K562 (cell line): ENCODE data around the gene FBXW10.
"Not testable (repeated sequence)": the region's sequence is repeated elsewhere in the genome, so short reads cannot be mapped to it uniquely, and the experiment has no call there.

Source experiments
- DPF2 ChIP-seq: fragments of 450-650 bp; IDR thresholded peaks from 2 replicates; pipeline ENCODE4 v1.6.1; 2016
- EP300 ChIP-seq: IDR thresholded peaks from 2 replicates; pipeline ENCODE4 v1.6.1; 2012; ENCODE audit warnings: low read length, improper control_type of control experiment
- KLF13 ChIP-seq: fragments of 450-650 bp; IDR thresholded peaks from 2 replicates; pipeline ENCODE4 v1.6.1; 2016; ENCODE audit warnings: missing genetic modification characterization, low read depth, mild to moderate bottlenecking, missing compliant biosample characterization, moderate library complexity, borderline replicate concordance
- MAFF ChIP-seq: IDR thresholded peaks from 2 replicates; pipeline ENCODE4 v1.6.1; 2012; ENCODE audit warnings: low read length, improper control_type of control experiment
- NCOR1 ChIP-seq: fragments of 450-650 bp; IDR thresholded peaks from 2 replicates; pipeline ENCODE4 v1.6.1; 2016; ENCODE audit warnings: mild to moderate bottlenecking, moderate library complexity
- ZNF232 ChIP-seq: sonication (generic); formaldehyde crosslinking; IDR thresholded peaks from 2 replicates; pipeline ENCODE4 v1.8.0; 2022; ENCODE audit warnings: mild to moderate bottlenecking, missing genetic modification reagents
- ZNF239 ChIP-seq: fragments of 250-450 bp; sonication (Bioruptor Pico); IDR thresholded peaks from 2 replicates; pipeline ENCODE4 v1.4.0; 2020; ENCODE audit warnings: mild to moderate bottlenecking
- ZNF780A ChIP-seq: fragments of 250-450 bp; sonication (Bioruptor Pico); IDR thresholded peaks from 2 replicates; pipeline ENCODE4 v1.5.0; 2021; ENCODE audit warnings: mild to moderate bottlenecking
- ZZZ3 ChIP-seq: fragments of 450-650 bp; IDR thresholded peaks from 2 replicates; pipeline ENCODE4 v1.6.1; 2016; ENCODE audit warnings: antibody characterized with exemption, mild to moderate bottlenecking, moderate library complexity
- TF ChIP-seq, protein P1 (sequence below), 3 experiments: IDR thresholded peaks in 2 of 3; conservative IDR thresholded peaks in 1 of 3; 2 replicates each; pipeline ENCODE4 v1.5.1; 2011 to 2012; ENCODE audit warnings: low read length in 3 of 3, mild to moderate bottlenecking in 3 of 3, control low read depth in 2 of 3, improper control_type of control experiment in 1 of 3, inconsistent platforms in 1 of 3, low read depth in 1 of 3, mixed read lengths in 1 of 3, moderate library complexity in 1 of 3; ENCODE audit not compliant: insufficient read depth in 2 of 3
- TF ChIP-seq, protein P2 (sequence below): fragments of 250-450 bp; sonication (Bioruptor Pico); IDR thresholded peaks from 2 replicates; pipeline ENCODE4 v1.6.1; 2021; ENCODE audit warnings: mild to moderate bottlenecking
- TF ChIP-seq, protein P3 (sequence below): fragments of 450-650 bp; formaldehyde crosslinking; IDR thresholded peaks from 2 replicates; pipeline ENCODE4 v1.4.0; 2022; ENCODE audit warnings: mild to moderate bottlenecking, moderate library complexity

DNA sequence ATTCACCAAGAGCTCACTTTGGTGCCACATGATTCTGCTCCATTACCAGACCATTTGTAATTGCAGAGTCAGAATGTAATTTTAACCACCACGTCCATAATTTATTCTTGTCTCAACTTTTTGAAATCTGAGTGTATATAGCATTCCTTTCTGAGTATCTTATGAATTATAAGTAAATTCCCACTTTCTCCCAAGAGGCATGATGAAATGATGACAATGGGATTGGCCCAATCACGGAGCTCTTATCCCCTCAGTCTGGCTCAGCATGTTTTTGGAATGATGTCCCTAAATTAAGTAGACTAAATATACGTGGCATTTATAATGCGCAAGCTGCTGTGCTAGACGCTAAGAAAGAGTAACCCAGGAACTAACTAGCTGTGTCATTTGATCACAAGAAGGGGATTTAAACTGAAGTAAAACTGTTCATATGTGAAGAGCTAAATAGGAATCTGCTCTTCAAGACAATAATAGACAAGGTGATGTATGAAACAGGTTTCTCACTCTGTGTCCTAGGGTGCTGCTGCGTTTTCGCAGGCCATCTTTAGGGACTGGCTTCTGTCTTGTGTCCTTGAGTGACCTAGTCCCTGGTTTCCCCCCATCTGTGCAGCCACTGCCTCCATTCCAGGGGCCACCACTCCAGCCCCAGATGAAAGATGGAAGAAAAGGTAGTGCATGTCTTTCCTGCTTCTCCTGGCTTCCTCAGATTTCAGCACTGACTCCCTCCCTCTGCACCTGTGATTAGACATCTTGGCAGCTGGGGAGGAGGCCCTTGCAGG is 4.0 kb upstream of the FBXW10 start:
- TF ChIP-seq, protein P1, sequence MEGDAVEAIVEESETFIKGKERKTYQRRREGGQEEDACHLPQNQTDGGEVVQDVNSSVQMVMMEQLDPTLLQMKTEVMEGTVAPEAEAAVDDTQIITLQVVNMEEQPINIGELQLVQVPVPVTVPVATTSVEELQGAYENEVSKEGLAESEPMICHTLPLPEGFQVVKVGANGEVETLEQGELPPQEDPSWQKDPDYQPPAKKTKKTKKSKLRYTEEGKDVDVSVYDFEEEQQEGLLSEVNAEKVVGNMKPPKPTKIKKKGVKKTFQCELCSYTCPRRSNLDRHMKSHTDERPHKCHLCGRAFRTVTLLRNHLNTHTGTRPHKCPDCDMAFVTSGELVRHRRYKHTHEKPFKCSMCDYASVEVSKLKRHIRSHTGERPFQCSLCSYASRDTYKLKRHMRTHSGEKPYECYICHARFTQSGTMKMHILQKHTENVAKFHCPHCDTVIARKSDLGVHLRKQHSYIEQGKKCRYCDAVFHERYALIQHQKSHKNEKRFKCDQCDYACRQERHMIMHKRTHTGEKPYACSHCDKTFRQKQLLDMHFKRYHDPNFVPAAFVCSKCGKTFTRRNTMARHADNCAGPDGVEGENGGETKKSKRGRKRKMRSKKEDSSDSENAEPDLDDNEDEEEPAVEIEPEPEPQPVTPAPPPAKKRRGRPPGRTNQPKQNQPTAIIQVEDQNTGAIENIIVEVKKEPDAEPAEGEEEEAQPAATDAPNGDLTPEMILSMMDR (IDR thresholded peaks at IDR 0.05 in 2 of 3, conservative IDR thresholded peaks at IDR 0.05 in 1 of 3; ENCODE audit: insufficient read depth in 2 of 3, low read depth in 1 of 3, low read length in 3 of 3) = not testable (repeated sequence)
- not testable (repeated sequence) for TF ChIP-seq ZZZ3; ZNF232 (CRISPR knock-in tag); ZNF780A (CRISPR knock-in tag); NCOR1; MAFF; ZNF239 (CRISPR knock-in tag); DPF2; EP300; KLF13 (tag)
- TF ChIP-seq, protein P2, sequence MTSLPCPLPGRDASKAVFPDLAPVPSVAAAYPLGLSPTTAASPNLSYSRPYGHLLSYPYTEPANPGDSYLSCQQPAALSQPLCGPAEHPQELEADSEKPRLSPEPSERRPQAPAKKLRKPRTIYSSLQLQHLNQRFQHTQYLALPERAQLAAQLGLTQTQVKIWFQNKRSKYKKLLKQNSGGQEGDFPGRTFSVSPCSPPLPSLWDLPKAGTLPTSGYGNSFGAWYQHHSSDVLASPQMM (CRISPR knock-in tag) = not testable (repeated sequence)
- TF ChIP-seq, protein P3, sequence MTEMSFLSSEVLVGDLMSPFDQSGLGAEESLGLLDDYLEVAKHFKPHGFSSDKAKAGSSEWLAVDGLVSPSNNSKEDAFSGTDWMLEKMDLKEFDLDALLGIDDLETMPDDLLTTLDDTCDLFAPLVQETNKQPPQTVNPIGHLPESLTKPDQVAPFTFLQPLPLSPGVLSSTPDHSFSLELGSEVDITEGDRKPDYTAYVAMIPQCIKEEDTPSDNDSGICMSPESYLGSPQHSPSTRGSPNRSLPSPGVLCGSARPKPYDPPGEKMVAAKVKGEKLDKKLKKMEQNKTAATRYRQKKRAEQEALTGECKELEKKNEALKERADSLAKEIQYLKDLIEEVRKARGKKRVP (CRISPR knock-in tag) = not testable (repeated sequence)
